ENCODE results near the gene TIFAB. TPM values are rescaled to one million over a fixed set of nuclear protein-coding genes. Genes with fewer than 3 reads are reported as not detected.

The TIFAB gene
- total RNA-seq, 4 donors from 2014 or later = 0.10 TPM; not detected in 3

- TF ChIP-seq, protein P1, sequence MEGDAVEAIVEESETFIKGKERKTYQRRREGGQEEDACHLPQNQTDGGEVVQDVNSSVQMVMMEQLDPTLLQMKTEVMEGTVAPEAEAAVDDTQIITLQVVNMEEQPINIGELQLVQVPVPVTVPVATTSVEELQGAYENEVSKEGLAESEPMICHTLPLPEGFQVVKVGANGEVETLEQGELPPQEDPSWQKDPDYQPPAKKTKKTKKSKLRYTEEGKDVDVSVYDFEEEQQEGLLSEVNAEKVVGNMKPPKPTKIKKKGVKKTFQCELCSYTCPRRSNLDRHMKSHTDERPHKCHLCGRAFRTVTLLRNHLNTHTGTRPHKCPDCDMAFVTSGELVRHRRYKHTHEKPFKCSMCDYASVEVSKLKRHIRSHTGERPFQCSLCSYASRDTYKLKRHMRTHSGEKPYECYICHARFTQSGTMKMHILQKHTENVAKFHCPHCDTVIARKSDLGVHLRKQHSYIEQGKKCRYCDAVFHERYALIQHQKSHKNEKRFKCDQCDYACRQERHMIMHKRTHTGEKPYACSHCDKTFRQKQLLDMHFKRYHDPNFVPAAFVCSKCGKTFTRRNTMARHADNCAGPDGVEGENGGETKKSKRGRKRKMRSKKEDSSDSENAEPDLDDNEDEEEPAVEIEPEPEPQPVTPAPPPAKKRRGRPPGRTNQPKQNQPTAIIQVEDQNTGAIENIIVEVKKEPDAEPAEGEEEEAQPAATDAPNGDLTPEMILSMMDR (IDR thresholded peaks at IDR 0.05) = no peak
- TF ChIP-seq POLR2A (IDR thresholded peaks at IDR 0.05) = no peak
- intact Hi-C loops (cut with DNase I; ENCODE audit: low total_unique reads) = no loop called here
- peak in 1 of 2 donors; percentile 32 for DNase-seq (ENCODE audit: low spot score in 2 of 2)
- no peak overlapping the region for H3K4me3 ChIP-seq (ENCODE audit: low read depth, poor library complexity, severe bottlenecking)
- WGBS, 2 donors = 65 to 69% methylated on average over 24 of the region's 24 CpGs
These were observed 24.7 kb upstream of the TIFAB start for GRCh38 chr5:135476615-135477581.

DNA sequence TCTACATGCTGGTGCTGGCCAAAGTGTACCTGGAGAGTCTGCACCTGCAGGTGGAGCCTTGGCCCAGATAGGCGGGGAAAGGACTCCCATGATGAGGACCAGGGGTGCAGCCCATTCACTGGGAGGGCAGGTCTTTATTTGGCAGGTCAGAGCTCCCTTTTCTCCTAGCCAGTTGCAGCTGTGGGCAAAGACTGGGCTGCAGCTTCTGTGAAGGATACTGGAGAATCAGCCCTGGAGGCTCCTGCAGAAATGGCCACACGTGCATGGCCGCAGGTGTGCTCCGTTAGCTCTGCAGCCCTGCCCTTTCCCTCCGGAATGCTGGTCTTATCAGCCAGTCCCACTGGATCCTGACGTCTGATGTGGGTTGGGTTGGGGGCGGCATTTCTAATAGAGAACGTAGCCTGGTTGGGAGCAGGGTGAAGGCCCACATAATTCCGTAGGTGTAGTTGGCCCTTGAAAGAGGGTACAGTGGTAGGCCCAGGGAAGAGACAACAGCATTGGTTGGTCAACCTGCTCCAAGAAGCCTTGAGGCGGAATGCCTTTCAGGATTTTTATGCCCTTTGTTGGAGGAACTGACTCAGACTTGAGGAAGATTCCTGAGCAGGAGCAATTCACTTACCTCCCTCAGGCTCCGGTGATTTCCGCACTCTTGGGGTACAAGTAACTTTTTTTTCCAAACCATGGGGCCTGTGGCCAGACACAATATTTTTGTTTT, 22.0 kb upstream of the TIFAB start:
- TF ChIP-seq, protein P1 (IDR thresholded peaks at IDR 0.05) = no peak
- no peak for TF ChIP-seq POLR2A (IDR thresholded peaks at IDR 0.05)
- intact Hi-C loops (cut with DNase I; ENCODE audit: low total_unique reads) = no loop called here
- H3K4me3 ChIP-seq (ENCODE audit: low read depth, poor library complexity, severe bottlenecking) = no peak overlapping the region
- peak in 1 of 2 donors; percentile 46 for DNase-seq (ENCODE audit: low spot score in 2 of 2)
- WGBS, 2 donors = 91 to 92% methylated on average over 12 of the region's 12 CpGs

DNA sequence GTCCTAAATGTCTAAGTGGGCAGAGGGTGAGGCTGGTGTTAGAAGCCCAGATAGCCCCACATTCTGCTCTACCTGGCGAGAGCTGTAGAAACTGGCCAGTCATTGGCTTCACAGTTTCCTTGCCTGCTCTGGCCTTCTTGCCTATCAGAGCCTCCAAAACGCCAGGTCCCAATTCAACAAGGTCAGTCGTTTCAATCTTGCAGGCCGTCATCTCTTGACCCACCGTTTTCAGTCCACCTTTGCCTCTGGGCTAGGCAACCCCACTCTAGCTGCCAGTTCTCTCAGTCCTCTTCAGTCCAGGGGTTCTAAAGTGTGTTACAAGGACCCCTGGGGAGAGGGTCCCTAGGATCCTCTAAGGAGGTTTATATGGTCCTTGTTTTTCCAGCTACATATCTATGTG, 20.0 kb upstream of the TIFAB start:
- WGBS, 2 donors = 83 to 91% methylated on average over 5 of the region's 5 CpGs
- no peak overlapping the region for H3K4me3 ChIP-seq (ENCODE audit: low read depth, poor library complexity, severe bottlenecking)
- intact Hi-C loops (cut with DNase I; ENCODE audit: low total_unique reads) = no loop called here
- DNase-seq (ENCODE audit: low spot score in 2 of 2) = peak in 1 of 2 donors; percentile 70
- TF ChIP-seq, protein P1 (IDR thresholded peaks at IDR 0.05) = no peak
- no peak for TF ChIP-seq POLR2A (IDR thresholded peaks at IDR 0.05)

GRCh38 chr5:135471726-135472125, 19.6 kb upstream of the TIFAB start:
- 81 to 88% methylated on average over 4 of the region's 4 CpGs for WGBS, 2 donors
- TF ChIP-seq POLR2A (IDR thresholded peaks at IDR 0.05) = no peak
- TF ChIP-seq, protein P1 (IDR thresholded peaks at IDR 0.05) = no peak
- peak in 1 of 2 donors; percentile 64 for DNase-seq (ENCODE audit: low spot score in 2 of 2)
- intact Hi-C loops (cut with DNase I; ENCODE audit: low total_unique reads) = no loop called here
- no peak overlapping the region for H3K4me3 ChIP-seq (ENCODE audit: low read depth, poor library complexity, severe bottlenecking)

DNA sequence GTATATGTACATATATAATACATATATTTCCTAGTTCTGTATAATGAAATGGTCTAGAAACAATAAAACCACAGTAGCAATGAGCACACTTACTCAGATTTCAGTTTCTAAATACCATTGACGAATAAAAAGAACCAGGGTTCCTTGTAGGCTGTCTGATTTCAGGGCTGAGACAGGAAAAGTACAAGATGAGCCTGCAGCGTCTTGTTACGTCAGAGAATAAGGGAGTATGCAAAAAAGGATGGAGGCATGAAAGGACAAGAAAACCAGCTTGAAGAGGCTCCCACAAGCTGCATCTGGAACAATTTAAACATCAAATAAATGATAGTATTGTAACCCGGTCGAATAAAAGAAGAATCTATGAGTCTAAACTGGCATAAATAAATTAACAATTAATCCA, 17.8 kb upstream of the TIFAB start:
- WGBS, 2 donors = 41 to 56% methylated on average over 5 of the region's 5 CpGs
- intact Hi-C loops (cut with DNase I; ENCODE audit: low total_unique reads) = loop anchor here (10.0 kb wide), 1 partner anchor 355 kb away; no protein-coding TSS in a partner anchor
- TF ChIP-seq, protein P1 (IDR thresholded peaks at IDR 0.05) = no peak
- no peak for TF ChIP-seq POLR2A (IDR thresholded peaks at IDR 0.05)
- no peak overlapping the region for H3K4me3 ChIP-seq (ENCODE audit: low read depth, poor library complexity, severe bottlenecking)
- DNase-seq (ENCODE audit: low spot score in 2 of 2) = no peak

Data from lower leg skin (tissue), 4 donors.